Smooth muscle cell (in vitro differentiated cells): ENCODE data around the gene LRMDA. TPM values are rescaled to one million over a fixed set of nuclear protein-coding genes. Genes with fewer than 3 reads are reported as not detected.

Experiments used
- DNase-seq: peaks from one replicate; lab custom pipeline; 2025; ENCODE audit not compliant: unreplicated experiment; lab: John Stamatoyannopoulos, UW
- H2AFZ ChIP-seq: fragments of 200-600 bp; sonication (generic); 2 replicates; pipeline ENCODE4 v1.6.0; 2016; ENCODE audit warnings: antibody characterized with exemption, low read depth, mild to moderate bottlenecking
- H3F3A ChIP-seq: fragments of 200-600 bp; sonication (generic); 2 replicates; pipeline ENCODE4 v1.6.0; 2017; ENCODE audit warnings: antibody characterized with exemption, low read depth
- H3K27ac ChIP-seq: fragments of 200-600 bp; sonication (generic); 2 replicates; pipeline ENCODE4 v1.5.1; 2016; ENCODE audit warnings: low read depth, mild to moderate bottlenecking
- H3K27me3 ChIP-seq: fragments of 200-600 bp; sonication (generic); 2 replicates; pipeline ENCODE4 v1.6.1; 2016; ENCODE audit warnings: low read depth, mild to moderate bottlenecking
- H3K36me3 ChIP-seq: fragments of 200-600 bp; sonication (generic); 2 replicates; pipeline ENCODE4 v1.5.1; 2016; ENCODE audit warnings: low read depth
- H3K4me1 ChIP-seq: fragments of 200-600 bp; sonication (generic); 2 replicates; pipeline ENCODE4 v1.5.1; 2016; ENCODE audit warnings: low read depth
- H3K4me2 ChIP-seq: fragments of 200-600 bp; sonication (generic); 2 replicates; pipeline ENCODE4 v1.6.0; 2016; ENCODE audit warnings: mild to moderate bottlenecking
- H3K4me3 ChIP-seq: fragments of 200-600 bp; sonication (generic); 2 replicates; pipeline ENCODE4 v1.5.1; 2016; ENCODE audit warnings: mild to moderate bottlenecking
- H3K79me2 ChIP-seq: fragments of 200-600 bp; sonication (generic); 2 replicates; pipeline ENCODE4 v1.6.0; 2016; ENCODE audit warnings: low read depth, mild to moderate bottlenecking
- H3K9ac ChIP-seq: fragments of 200-600 bp; sonication (generic); 2 replicates; pipeline ENCODE4 v1.6.0; 2016; ENCODE audit warnings: low read depth
- H3K9me3 ChIP-seq: fragments of 200-600 bp; sonication (generic); replicated peaks from 2 replicates; pipeline ENCODE4 v1.5.1; 2016; ENCODE audit warnings: low read depth
- H4K20me1 ChIP-seq: fragments of 200-600 bp; sonication (generic); 2 replicates; pipeline ENCODE4 v1.6.0; 2016; ENCODE audit warnings: low read depth
- CTCF ChIP-seq: fragments of 200-600 bp; sonication (generic); IDR thresholded peaks from 2 replicates; pipeline ENCODE4 v1.5.1; 2017; ENCODE audit warnings: borderline replicate concordance, mild to moderate bottlenecking, antibody characterized with exemption; ENCODE audit not compliant: insufficient read depth, poor library complexity, severe bottlenecking
- WGBS: methylation state at CpG from one replicate; pipeline ENCODE4 v1.1.7; 2016; ENCODE audit warnings: low lambda C conversion rate; 5-methylcytosine and 5-hydroxymethylcytosine counted together
- polyA plus RNA-seq: library from polyadenylated mRNA; unstranded; fragments of >200 nt; fragmentation: Nextera tagmentation; extraction: Ambion mirVana; gene quantifications from 2 replicates; pipeline ENCODE4 v1.2.1, GENCODE V29; 2016
- total RNA-seq: library from RNA; depleted of rRNA; stranded (reverse); fragments of >200 nt; gene quantifications from 2 replicates; pipeline ENCODE4 v1.2.3, GENCODE V29; 2014

The LRMDA gene
- total and polyA plus RNA-seq, 2 experiments from 2014 or later: 1.5 to 1.6 TPM

GRCh38 chr10:76073524-76073923, 642.1 kb downstream of the LRMDA start:
- 96% methylated on average over 2 of the region's 2 CpGs for WGBS
- H3K4me3 ChIP-seq: no peak overlapping the region
- H3K4me2 ChIP-seq: no peak overlapping the region
- no peak overlapping the region for H3K27ac ChIP-seq
- peaks cover 14% of the 10 kb centered on the region for H3F3A ChIP-seq
- no peaks in the 10 kb centered on the region for H3K79me2 ChIP-seq
- no peak for TF ChIP-seq CTCF
- H4K20me1 ChIP-seq: no peaks in the 10 kb centered on the region
- peaks cover 4% of the 10 kb centered on the region for H3K4me1 ChIP-seq
- no peak for DNase-seq
- H3K36me3 ChIP-seq: no peaks in the 10 kb centered on the region
- no peaks in the 10 kb centered on the region for H3K9me3 ChIP-seq
- no peak overlapping the region for H3K9ac ChIP-seq
- H2AFZ ChIP-seq: no peak overlapping the region
- no peaks in the 10 kb centered on the region for H3K27me3 ChIP-seq

DNA sequence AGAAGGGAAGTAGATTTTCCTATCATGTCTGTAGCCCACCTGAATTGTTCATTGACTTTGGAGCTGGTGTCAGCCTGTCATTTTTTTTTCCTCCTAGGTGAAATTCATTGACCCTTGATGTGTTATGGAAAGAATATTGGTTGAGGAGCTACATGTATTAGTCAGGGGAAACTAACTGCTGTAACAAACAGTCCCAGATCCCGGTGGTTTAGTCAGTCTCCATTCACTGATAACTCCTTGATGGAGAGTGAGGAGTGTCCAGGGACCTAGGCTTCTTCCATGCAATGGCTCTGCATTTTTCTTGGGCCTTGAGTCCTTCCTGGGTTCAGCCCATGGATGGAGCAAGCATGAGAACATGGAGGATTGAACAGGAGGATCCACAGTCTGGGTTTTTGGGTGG, 643.2 kb downstream of the LRMDA start:
- DNase-seq: no peak
- no peak overlapping the region for H3K4me3 ChIP-seq
- H2AFZ ChIP-seq: no peak overlapping the region

DNA sequence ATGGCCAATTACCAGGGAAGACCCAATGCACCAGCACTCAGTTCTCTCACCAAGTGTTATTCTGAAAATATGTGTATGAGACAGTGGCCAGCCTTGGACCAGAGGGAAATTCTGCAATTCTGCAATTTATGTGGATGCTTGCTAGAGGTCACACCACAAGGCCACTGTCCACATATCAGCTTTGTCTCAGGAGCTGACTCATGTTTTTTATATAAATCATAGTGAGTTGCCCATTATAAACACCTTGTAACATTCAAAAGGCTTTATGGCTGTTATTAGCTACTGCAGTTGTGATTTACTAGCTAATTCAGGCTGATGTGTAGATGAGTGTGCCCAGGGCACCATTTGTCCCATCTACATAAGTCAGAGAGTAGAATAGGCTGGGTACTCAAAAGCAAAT, 649.0 kb downstream of the LRMDA start:
- no peak for TF ChIP-seq CTCF
- H2AFZ ChIP-seq: no peak overlapping the region
- H3F3A ChIP-seq: no peaks in the 10 kb centered on the region
- H4K20me1 ChIP-seq: no peaks in the 10 kb centered on the region
- peaks cover 10% of the 10 kb centered on the region for H3K4me1 ChIP-seq
- no peak for DNase-seq
- no peaks in the 10 kb centered on the region for H3K36me3 ChIP-seq
- no peaks in the 10 kb centered on the region for H3K9me3 ChIP-seq
- H3K27ac ChIP-seq: no peak overlapping the region
- no peaks in the 10 kb centered on the region for H3K79me2 ChIP-seq
- H3K9ac ChIP-seq: no peak overlapping the region
- no peaks in the 10 kb centered on the region for H3K27me3 ChIP-seq
- H3K4me2 ChIP-seq: no peak overlapping the region
- no peak overlapping the region for H3K4me3 ChIP-seq

More for the DNA sequence above, 643.2 kb downstream of the LRMDA start:
- no peaks in the 10 kb centered on the region for H3K36me3 ChIP-seq
- no peak overlapping the region for H3K9ac ChIP-seq
- no peaks in the 10 kb centered on the region for H3K9me3 ChIP-seq
- TF ChIP-seq CTCF: no peak
- no peaks in the 10 kb centered on the region for H3K27me3 ChIP-seq
- H3K27ac ChIP-seq: no peak overlapping the region
- no peak overlapping the region for H3K4me2 ChIP-seq
- H3K79me2 ChIP-seq: no peaks in the 10 kb centered on the region
- 92% methylated on average over 1 of the region's 1 CpG for WGBS
- H3K4me1 ChIP-seq: peaks cover 2% of the 10 kb centered on the region
- H4K20me1 ChIP-seq: no peaks in the 10 kb centered on the region
- peaks cover 9% of the 10 kb centered on the region for H3F3A ChIP-seq

DNA sequence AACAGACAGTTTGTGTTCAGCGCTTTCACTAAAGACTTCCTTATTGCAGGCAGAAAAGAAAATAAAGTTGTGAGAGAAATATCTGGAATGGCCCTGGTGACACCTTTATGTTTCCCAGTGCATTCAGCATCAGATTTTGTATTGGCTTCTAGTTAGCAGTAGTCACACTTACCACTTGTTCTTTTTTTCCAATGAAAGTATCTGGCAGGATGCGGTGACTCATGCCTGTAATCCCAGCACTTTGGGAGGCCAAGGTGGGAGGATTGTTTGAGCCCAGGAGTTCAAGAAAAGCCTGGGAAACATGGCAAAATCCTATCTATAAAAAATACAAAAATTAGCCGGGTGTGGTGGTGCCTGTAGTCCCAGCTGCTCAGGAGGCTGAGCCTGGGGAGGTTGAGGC, 649.6 kb downstream of the LRMDA start:
- TF ChIP-seq CTCF: no peak
- H3K27ac ChIP-seq: no peak overlapping the region
- peaks cover 3% of the 10 kb centered on the region for H3F3A ChIP-seq
- H3K4me1 ChIP-seq: peaks cover 10% of the 10 kb centered on the region
- no peaks in the 10 kb centered on the region for H3K36me3 ChIP-seq
- H3K9me3 ChIP-seq: no peaks in the 10 kb centered on the region
- no peaks in the 10 kb centered on the region for H4K20me1 ChIP-seq
- no peak overlapping the region for H2AFZ ChIP-seq
- H3K9ac ChIP-seq: no peak overlapping the region
- no peaks in the 10 kb centered on the region for H3K27me3 ChIP-seq
- H3K4me2 ChIP-seq: no peak overlapping the region
- H3K4me3 ChIP-seq: no peak overlapping the region
- no peaks in the 10 kb centered on the region for H3K79me2 ChIP-seq
- DNase-seq: no peak
- WGBS: 85% methylated on average over 3 of the region's 3 CpGs
